Left renal pelvis (tissue), 4 donors: ENCODE measurements around the gene MAPK8. TPM values are rescaled to one million over a fixed set of nuclear protein-coding genes. Genes with fewer than 3 reads are reported as not detected.

Experiments
- DNase-seq, 4 donors: peaks; one replicate each; pipeline ENCODE4 v3.0.0-alpha.2; 2013; ENCODE audit warnings: low read depth in 4 of 4, low spot score in 3 of 4
- polyA plus RNA-seq, 4 donors: library from polyadenylated mRNA; unstranded; fragments of 120-200 nt; gene quantifications; one replicate each; pipeline ENCODE4 v1.2.1, GENCODE V29; 2013; ENCODE audit not compliant: insufficient read length in 4 of 4

MAPK8 gene
- polyA plus RNA-seq, 4 donors, result 61.3 to 85.0 (median 76.0) TPM

DNA sequence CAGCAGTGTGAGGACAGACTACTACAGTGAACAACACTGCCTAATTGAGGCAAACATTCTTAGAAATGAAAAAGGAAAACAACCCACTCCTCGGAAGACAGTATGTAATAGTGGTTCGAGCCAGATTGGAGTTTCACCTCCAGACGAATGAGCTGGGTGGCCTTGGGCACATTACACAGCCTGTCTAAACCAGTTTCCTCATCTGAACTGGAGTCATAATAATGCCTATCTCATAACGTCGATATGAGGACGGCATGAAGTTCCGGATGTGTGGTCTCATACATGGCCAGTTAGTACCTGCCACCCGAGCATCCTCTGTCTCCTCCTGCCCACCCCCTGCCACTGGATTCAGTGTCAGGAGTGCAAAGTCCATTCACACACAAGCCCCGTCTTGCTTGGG, 16.2 kb upstream of the MAPK8 start:
- no peak for DNase-seq

DNA sequence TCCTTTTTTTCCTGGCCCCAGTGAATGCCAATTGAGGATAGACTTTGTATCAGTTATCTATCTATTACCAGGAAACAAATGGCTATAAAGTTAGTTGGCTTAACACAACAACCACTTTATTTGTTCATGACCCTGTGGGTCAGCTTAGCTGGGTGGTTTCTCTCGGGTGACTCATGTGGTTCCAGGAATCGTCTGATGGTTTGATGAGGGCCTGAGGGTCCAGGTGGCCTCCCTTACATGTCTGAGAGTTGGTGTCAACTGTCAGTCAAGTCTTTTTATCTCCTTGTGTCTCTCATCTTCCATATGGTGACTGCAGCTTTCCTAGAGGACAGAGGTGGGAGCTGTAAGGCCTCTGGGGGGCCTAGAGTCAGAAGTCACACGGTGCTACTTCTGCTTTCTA, 15.3 kb upstream of the MAPK8 start:
- no peak for DNase-seq

DNA sequence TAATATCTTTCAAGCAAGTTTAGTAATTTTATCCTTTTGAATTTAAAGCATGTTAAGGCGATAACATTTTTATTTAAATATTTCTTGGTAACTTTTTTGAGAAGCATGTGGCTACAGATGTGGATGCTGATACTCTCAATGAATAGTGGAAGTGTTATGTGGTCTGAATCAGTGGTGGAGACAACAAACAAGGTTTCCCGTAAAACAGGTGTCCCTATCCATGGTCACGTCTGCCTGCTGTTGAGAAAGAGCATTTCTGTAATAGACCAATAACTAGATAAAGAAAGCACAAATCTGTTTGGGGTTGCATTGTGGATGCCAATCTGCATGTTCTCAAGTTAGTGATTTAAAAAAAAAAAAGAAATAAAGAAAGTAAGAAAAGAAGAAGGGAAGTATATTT, 13.9 kb upstream of the MAPK8 start:
- DNase-seq, result no peak

DNA sequence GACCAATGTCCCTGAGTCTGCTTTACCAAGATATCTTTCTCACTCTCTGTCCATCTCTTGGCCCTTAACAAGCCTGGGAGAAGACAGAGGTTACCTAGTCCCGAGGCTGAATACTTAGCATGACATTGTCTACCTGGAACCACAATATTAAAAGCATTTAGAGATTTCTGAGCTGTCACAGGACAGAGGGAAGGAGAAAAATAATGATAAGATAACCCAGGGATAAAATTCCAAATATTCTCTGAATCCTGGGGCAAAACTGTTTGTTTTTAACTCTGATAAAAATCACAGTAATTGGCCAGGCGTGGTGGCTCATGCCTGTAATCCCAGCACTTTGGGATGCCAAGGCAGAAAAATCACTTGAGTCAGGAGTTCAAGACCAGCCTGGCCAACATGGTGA, 12.0 kb upstream of the MAPK8 start:
- DNase-seq, result no peak

DNA sequence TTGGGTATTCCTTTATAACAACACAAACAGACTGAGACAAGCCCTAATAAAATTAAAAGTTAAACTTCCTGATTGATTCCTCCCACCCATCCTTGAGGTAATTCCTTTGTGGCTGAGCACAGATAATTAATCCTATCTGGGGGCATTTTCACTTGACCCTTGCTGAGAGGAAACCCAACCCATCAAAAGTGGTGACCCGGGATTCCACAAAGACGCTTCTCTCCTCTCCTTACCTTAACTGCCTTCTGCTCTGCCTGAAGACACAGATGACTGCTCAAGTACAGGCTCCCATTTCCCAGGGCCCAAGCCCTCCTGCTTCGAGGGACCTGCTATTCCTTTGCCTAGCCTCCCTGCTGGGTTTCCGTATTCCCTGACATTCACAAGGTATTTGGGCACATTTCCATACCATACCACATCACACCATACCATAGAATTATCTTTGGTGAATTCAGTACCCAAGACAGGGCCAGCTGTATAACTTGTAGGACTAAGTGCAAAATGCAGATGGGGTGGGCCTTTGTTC, 9.8 kb upstream of the MAPK8 start:
- DNase-seq, result peak in 1 of 4 donors; percentile 30

DNA sequence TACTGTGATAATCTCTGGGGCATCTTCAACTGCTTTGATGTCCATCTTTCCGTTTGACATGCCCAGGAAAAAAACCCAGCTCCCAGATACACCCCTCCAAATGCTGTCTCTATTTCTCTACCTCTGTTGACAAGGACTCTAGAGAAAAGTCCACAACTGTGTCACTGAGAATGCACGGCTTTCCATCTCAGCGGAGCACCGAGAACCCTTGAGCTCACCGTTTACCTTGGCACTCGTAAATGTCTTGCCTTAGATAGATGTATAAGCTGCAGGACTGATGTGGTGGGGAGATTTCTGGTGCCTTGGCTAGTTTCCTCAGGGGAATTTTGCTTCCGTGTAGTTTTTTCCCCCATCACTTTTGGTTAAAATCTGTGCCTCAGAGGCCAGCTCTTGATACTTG, 7.4 kb upstream of the MAPK8 start:
- DNase-seq, result no peak

DNA sequence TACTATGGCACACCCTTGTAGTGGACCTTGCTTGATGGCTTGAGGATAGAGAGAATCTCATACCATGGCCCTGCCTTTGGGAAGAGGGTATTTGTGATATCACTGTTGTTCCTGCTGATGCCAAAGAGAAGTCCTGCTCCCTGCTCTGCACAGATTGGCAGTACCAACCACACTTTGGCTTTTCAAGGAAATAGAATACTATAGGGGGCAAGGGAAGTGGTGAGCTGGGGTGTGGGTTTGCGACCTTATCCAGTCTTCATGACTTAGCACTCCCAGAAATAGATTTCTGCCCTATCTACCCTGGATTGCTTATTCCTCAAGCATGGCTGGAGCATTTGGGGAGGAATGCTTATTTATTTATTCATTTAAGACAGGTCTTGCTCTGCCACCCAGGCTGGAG, 6.8 kb upstream of the MAPK8 start:
- DNase-seq, result no peak

DNA sequence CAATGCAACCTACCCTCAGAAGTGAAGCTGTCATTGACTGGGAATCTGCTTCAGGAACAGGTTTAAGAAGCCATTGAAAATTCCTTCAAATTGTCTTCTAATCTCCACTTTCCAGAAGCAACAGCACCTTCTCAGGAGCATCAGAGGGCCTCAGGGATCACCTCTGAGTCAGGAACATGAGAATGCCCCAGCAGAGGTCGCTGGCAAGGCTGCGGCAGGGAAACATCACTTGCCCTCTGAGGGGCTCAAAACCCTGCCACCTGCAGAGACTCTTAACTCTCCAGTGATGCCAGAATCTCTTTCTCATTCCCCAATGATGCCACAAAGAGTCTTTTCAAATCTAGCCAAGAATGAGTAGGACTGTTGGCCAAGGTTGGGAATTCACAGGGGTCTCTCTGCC, 5.9 kb upstream of the MAPK8 start:
- DNase-seq, result no peak

DNA sequence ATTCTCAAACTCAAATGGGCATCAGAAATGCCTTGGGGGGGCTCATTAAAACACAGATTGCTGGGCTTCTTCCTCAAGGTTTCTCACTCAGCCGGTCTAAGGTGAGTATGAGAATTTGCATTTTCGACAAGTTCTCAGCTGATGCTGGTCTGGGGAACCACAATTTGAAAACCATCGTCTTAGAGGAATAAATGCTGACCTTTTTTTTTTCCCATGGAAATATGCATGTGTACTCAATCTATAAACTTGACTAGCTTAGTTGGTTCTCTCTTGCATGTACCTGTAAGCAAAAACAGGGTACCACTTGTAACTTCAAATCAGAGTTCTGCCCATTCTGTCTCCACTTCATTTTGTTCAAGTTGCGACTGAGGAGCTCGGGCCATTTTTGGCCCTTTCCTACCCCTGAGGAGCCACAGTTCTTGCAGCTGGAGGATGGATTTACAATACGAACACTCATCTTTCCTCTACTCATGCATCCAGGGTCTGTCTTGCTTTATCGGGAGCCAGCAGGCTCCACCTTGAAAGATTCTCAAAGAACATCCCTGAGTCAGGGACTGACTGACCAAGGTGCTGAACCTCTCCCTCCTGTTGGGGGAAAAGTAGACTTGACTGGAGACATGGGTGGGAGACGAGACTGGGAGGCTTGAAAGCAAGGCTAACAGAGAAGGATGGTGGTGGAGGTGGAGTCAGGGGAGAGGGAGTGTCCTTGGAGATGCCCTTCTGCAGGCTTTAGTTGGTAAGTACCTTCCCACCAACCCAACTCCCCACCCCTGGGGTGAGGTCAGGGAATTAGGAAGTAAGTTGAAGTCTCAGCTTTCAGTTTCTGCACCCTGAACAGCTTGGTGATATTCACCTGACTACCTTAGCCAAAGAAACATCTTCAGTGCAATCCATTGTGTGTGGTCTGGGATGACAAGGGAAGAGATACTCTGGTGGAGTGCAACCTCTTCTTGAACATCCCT, 3.7 kb upstream of the MAPK8 start:
- DNase-seq, result no peak

DNA sequence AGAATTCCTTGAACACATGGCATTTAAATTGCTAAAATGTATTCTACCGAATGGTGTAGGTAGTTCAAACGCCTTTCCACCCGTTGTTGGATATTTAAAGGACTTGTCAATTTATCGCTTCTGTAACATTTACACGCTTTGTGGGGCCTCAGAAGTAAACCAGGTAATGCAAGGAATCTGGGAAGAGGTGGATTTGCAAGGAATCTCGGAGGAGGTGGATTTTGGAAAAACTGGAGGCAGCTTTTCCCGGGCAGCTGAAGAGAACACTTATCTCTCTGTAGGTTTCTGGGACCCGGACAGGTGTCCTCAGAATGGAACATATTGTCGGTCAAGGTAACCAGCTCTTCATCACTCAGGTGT, 592 bp upstream of the MAPK8 start:
- peak in 1 of 4 donors; percentile 14 for DNase-seq

DNA sequence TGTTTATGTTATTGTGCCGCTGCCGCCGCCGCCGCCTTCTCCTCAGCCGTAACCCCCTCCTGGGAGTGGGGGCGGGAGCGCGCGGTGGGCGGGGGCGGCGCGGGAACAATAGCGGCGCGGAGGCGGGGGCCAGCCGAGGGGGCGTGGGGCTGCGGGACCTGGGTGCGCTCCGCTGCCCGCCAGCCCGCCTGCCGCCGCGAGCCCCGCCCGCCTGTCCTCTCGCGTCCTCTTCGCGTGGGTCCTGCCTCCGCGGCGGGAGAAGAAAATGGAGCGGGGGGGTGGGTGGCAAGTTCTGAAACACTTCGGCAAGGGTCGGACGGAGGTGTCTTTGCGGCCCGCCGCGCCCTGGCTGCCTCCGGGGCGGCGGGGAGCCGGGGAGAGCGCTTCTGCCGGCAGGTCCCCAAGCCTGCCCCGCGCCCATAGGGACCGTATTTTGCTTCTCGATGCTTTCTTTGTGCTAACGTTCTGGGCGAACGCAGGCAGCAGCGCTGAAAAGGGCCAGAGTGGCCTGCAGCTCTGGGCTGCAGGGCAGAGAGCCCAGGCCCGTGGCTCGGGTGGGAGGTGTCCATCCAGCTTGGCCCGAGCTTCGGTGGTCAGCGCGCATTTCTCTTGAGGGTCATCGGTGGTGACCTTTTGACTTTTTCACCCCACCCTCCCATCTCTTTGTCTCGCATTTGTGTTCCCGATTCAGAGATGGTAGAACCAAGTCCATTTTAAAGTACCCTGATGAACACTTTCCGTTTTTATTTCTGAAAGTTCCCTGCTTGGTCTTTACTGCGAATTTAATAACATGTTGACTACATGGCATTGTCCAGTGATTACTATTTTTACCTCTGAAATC, 613 bp downstream of the MAPK8 start:
- DNase-seq, result peak in 2 of 4 donors; percentile 28 to 33

DNA sequence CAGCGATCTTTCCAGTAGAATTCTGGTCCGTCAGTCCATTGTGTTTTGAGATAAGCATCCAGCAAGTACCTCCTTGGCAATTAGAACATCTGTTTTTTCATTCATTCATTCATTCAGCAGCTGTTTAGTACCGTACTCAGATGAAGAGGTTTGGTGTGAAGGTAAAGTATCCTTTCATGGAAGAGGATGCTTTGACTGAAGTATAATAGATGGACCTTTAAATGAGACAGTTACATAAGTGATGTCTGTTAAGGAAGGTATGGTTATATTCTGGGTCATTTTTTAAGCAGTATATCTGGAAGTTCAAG, 1.2 kb downstream of the MAPK8 start:
- no peak for DNase-seq

DNA sequence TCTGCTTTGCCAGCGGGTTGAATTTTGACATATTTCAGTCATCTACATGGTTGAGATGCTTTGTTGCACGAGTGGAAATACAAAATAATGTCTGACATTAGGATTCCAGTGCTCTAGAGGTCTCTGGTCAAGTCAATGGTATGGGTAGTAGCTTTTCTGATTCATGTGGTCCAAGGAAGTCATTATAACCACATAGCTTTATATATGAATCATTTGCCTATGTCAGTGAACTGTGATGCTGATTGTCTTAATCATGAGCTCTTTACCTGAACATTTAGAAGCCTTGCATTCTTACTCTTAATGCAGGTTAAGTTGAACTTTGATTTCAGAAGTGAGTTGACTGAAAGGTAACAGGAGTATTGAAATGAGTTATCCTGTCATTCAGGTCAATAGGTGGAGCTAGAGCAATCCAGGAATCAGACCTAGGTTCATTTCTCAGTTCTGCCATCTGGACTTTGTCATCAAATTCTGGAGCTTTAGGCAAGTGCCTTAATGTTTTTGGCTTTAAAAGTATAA, 3.3 kb downstream of the MAPK8 start:
- DNase-seq, result no peak

DNA sequence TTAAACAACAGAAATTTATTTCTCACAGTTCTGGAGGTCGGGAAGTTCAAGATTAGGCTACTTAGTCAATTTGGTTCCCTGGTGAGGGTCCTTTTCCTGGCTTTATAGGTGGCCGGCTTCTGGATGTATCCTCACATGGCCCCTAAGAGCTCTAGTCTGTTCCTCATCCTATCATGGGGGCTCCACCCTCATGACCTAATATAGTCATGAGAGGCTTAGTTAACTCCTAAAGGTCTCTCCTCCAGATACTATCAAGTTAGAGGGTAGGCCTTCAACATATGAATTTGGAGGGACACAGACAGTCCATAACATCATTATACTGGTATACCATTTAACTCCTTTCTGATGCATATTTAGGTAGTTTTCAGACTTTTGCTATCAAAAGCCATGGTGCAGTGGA, 7.6 kb downstream of the MAPK8 start:
- no peak for DNase-seq

DNA sequence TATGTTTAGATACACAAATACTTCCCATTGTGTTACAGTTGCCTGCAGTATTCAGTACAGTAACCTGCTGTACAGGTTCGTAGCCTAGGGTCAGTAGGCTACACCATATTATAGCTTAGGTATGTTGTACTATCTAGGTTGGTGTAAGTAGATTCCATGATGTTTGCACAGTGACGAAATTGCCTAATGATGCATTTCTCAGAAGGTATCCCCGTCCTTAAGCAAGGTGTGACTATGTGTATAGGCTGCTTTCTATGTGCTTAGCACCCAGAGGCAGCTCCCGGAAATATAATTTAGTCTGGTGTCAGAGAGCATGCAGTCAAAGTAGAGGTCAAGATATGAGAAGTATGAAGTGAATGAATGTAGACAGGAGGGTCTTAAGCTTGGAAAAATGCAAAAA, 9.8 kb downstream of the MAPK8 start:
- no peak for DNase-seq

DNA sequence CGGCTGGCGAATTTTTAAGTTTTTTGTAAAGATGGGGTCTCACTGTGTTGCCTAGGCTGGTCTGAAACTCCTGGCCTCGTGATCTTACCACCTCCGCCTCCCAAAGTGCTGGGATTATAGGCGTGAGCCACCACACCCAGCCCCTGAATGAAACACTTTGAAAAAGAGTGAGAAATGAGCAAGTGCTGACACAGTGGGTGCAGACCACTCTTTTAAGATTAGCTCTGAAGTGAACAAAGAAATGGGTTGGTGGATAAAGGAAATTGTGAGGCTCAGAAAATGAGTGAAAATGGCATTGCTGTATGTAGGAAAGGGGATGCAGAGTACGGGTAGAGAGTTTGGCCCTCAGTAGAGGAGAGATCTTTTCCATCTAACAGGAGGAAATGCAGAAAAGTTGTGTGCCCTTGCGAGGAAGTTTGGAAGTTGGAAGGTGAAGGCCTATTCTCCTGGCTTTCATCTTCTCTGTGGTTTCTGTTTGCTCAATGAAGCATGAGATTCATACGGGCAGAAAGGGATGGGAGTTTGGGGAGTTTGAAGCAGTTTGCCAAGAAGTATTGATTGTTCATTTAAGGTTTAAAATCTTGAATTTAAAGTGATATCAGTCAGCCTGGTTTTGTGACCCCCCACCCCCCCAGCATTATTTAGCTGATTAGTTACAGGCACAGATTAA, 11.0 kb downstream of the MAPK8 start:
- no peak for DNase-seq

DNA sequence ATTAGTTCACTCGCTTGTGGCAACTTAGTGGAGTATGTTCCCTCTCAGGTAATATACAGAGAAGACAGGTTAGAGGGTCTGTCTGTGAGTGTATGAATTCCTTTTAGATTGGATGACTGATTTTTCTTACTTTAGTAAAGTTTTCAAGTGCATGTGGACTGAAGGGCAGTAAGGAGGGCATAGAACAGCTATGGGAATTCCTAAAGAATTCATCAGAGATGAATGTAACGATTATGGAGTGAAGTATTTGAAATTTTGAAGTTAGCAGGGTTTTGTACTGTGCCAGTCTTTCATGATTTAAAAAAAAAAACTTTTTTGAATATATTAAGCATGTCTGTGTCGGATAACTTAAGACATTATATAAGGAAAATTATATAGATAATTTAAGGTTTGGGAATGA, 15.5 kb downstream of the MAPK8 start:
- DNase-seq, result no peak

DNA sequence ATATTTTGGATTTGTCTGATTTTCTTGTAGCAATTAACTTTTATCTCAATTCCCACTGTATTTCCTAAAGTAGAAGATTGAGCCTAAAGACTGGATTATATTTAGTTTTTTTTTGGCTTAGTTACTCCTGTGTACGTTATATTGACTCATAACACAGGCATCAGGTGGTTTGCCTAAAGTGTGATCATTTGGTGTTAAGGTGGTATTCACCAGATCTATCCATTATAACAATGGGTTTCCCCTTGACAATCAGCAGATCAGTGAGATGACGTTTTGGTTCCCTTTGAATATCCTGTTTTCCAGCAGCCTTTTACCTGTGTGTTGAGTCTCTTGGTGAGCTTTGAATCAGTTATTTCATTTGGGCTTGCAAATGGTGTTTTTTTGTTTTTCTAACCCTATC, 18.1 kb downstream of the MAPK8 start:
- DNase-seq, result no peak

DNA sequence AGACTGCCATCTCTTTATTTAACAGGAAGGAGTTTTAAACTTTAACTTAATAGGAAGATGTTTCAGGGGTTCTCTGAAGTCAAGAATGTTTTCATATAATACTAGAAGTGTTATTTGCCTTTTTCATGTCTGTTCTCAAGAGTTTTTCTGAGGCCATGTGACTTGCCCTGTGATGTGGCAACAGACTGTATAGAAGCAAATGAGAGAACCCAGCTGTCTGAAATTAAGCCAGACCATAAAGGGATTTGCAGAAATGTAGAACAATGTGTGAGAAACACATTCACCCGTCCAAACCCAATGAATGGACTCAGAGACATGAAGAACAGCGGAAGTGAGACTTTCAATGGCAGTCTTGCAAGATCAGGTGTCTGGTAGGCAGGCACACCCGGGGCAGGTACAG, 23.8 kb downstream of the MAPK8 start:
- DNase-seq, result no peak

DNA sequence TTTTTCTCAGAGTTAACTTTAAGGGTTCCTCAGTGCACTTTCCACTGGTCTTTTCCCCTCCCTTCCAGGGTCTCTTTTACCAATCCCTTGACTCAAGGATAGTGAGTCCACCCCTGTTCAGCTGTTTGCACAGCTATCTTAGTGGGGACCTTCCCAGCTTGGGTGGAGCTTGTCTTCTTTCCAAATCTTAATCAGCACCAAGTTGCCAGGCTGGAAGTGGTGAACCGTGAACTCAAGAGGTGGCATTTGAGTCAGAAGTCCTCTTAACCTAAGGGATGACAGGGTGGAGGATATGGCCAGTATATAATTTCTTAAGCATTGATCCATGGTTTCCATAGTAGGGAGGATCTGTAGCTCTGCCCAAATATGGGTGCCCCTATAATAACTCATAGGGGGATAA, 25.0 kb downstream of the MAPK8 start:
- no peak for DNase-seq
